Epithelial cell of esophagus (primary cell): ENCODE data around the gene TMEM243.

ENCODE experiments used
- DNase-seq: peaks from one replicate; pipeline ENCODE4 v3.0.0; 2010; ENCODE audit warnings: low read depth
- H3K4me3 ChIP-seq: 2 replicates; pipeline ENCODE4 v1.5.1; 2011; ENCODE audit warnings: mild to moderate bottlenecking, low read length, control low read depth
- CTCF ChIP-seq: IDR thresholded peaks from 2 replicates; pipeline ENCODE4 v1.5.1; 2011; ENCODE audit warnings: low read depth, mild to moderate bottlenecking, low read length, control low read depth, inconsistent platforms; ENCODE audit not compliant: insufficient read depth; ENCODE audit errors: missing control alignments

The TMEM243 gene

GRCh38 chr7:87218796-87219544, 562 bp downstream of the TMEM243 start:
- peak; percentile 46 for DNase-seq
- TF ChIP-seq CTCF, result peak; percentile 33
- H3K4me3 ChIP-seq, result peak overlapping the region; percentile 95

- no peak for TF ChIP-seq CTCF
- peak overlapping the region; percentile 95 for H3K4me3 ChIP-seq
- no peak for DNase-seq
Observed at GRCh38 chr7:87217983-87218653, 1.4 kb downstream of the TMEM243 start.

GRCh38 chr7:87216701-87217508, 2.6 kb downstream of the TMEM243 start:
- TF ChIP-seq CTCF, result no peak
- no peak for DNase-seq
- H3K4me3 ChIP-seq, result no peak overlapping the region

DNA sequence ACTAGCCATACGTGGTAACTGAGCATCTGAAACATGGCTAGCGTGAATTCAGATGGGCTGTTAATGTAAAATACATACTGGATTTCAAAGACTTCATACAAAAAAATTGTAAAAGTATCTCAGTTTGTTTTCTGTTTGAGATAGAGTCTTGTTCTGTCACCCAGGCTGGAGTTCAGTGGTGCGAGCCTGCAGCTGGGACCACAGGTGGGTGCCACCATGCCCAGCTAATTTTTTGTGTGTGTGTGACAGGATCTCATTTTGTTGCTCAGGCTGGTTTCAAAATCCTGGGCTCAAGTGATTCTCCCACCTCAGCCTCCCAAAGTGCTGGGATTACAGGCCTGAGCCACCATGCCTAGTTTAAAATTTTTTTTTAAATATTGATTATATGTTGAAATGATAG, 4.5 kb downstream of the TMEM243 start:
- H3K4me3 ChIP-seq, result no peak overlapping the region
- TF ChIP-seq CTCF, result no peak
- no peak for DNase-seq

GRCh38 chr7:87213811-87214210, 5.7 kb downstream of the TMEM243 start:
- no peak for TF ChIP-seq CTCF
- DNase-seq, result no peak
- H3K4me3 ChIP-seq, result no peak overlapping the region

GRCh38 chr7:87213252-87213651, 6.3 kb downstream of the TMEM243 start:
- no peak overlapping the region for H3K4me3 ChIP-seq
- TF ChIP-seq CTCF, result no peak
- no peak for DNase-seq
